Endothelial cell of umbilical vein (primary cell): ENCODE results near the gene SLC2A11. TPM values are rescaled to one million over a fixed set of nuclear protein-coding genes. Genes with fewer than 3 reads are reported as not detected.

Experiments used
- BruUV-seq: library from RNA; stranded (reverse); fragments of 400-500 nt; replicated peaks from 2 replicates; lab custom pipeline; 2021; lab: Mats Ljungman, UMichigan
- CTCF ChIA-PET: fragments of 300-600, 350-600 bp; sonication (Branson Sonifier 250); formaldehyde crosslinking; loops from one replicate; lab custom pipeline; 2021; ENCODE audit warnings: antibody characterized with exemption, inconsistent platforms; lab: Charles Lee
- POLR2A ChIA-PET: fragments of 300-600, 350-600 bp; sonication (Branson Sonifier 250); formaldehyde crosslinking; loops from one replicate; lab custom pipeline; 2021; ENCODE audit warnings: antibody characterized with exemption, inconsistent platforms; lab: Charles Lee
- DNase-seq: peaks from one replicate; pipeline ENCODE4 v3.0.0-alpha.2; 2011; ENCODE audit warnings: low read depth, low spot score
- FAIRE-seq: peaks from 2 replicates; lab custom pipeline; 2011; peaks lifted over from hg19 to GRCh38; lab: Jason Lieb, UNC
- H2AFZ ChIP-seq: 2 replicates; pipeline ENCODE4 v1.6.0; 2012; ENCODE audit warnings: low read depth, low read length, control low read depth, inconsistent platforms
- H3K27ac ChIP-seq: 2 replicates; pipeline ENCODE4 v1.5.1; 2011; ENCODE audit warnings: low read depth, mild to moderate bottlenecking, control low read depth, low read length, moderate library complexity; ENCODE audit not compliant: insufficient read depth
- H3K27me3 ChIP-seq, 2 experiments: 2 replicates each; pipeline versions ENCODE4 v1.6.0 to v1.6.1; 2011; ENCODE audit warnings: low read length in 2 of 2, mixed read lengths in 1 of 2; ENCODE audit not compliant: control insufficient read depth in 2 of 2, insufficient read depth in 2 of 2
- H3K36me3 ChIP-seq, 2 experiments: 2 replicates in 1 of 2; 3 replicates in 1 of 2; pipeline ENCODE4 v1.5.1; 2011; ENCODE audit warnings: low read length in 2 of 2, mild to moderate bottlenecking in 1 of 2, moderate library complexity in 1 of 2; ENCODE audit not compliant: control insufficient read depth in 2 of 2, insufficient read depth in 2 of 2; ENCODE audit errors: extremely low read depth in 1 of 2
- H3K4me1 ChIP-seq: 3 replicates; pipeline ENCODE4 v1.5.1; 2011; ENCODE audit warnings: mild to moderate bottlenecking, low read length; ENCODE audit not compliant: control insufficient read depth, insufficient read depth; ENCODE audit errors: extremely low read depth
- H3K4me2 ChIP-seq: 2 replicates; pipeline ENCODE4 v1.6.1; 2011; ENCODE audit warnings: low read length, control low read depth, mixed read lengths; ENCODE audit not compliant: insufficient read depth
- H3K4me3 ChIP-seq, 3 experiments: fragments of 200-600 bp in 1 of 3; sonication (generic), shearing (Covaris generic) in 1 of 3; replicated peaks in 1 of 3; 2 replicates each; pipeline ENCODE4 v1.5.1; 2011 to 2016; ENCODE audit warnings: control low read depth in 3 of 3, low read length in 3 of 3, mild to moderate bottlenecking in 2 of 3, inconsistent platforms in 1 of 3, low read depth in 1 of 3, moderate library complexity in 1 of 3; ENCODE audit not compliant: insufficient read depth in 1 of 3
- H3K79me2 ChIP-seq: 2 replicates; pipeline ENCODE4 v1.6.0; 2012; ENCODE audit warnings: low read length, inconsistent platforms; ENCODE audit not compliant: control insufficient read depth, insufficient read depth
- H3K9ac ChIP-seq: replicated peaks from 2 replicates; pipeline ENCODE3; 2011; ENCODE audit warnings: low read length, control low read depth; ENCODE audit not compliant: insufficient read depth; ENCODE audit errors: extremely low read depth
- H3K9me1 ChIP-seq: replicated peaks from 3 replicates; pipeline ENCODE4 v1.6.0; 2011; ENCODE audit warnings: mild to moderate bottlenecking, low read length; ENCODE audit not compliant: control insufficient read depth, insufficient read depth; ENCODE audit errors: extremely low read depth
- H3K9me3 ChIP-seq: replicated peaks from 2 replicates; pipeline ENCODE4 v1.5.1; 2012; ENCODE audit warnings: low read length, inconsistent platforms; ENCODE audit not compliant: control insufficient read depth, insufficient read depth
- H4K20me1 ChIP-seq: replicated peaks from 2 replicates; pipeline ENCODE3; 2011; ENCODE audit warnings: mild to moderate bottlenecking, low read length; ENCODE audit not compliant: control insufficient read depth, insufficient read depth; ENCODE audit errors: extremely low read depth
- CTCF ChIP-seq, 2 donors: IDR thresholded peaks; 1 replicate in 1 of 2; 2 replicates in 1 of 2; pipeline ENCODE4 v1.5.1; 2011; ENCODE audit warnings: low read length in 2 of 2, mild to moderate bottlenecking in 2 of 2, moderate library complexity in 2 of 2, control low read depth in 1 of 2, inconsistent platforms in 1 of 2, low read depth in 1 of 2; ENCODE audit not compliant: insufficient read depth in 1 of 2; ENCODE audit errors: extremely low read depth in 1 of 2
- EZH2 ChIP-seq: IDR thresholded peaks from 2 replicates; pipeline ENCODE4 v1.6.1; 2012; ENCODE audit warnings: borderline replicate concordance, low read depth, mild to moderate bottlenecking, moderate library complexity, low read length, inconsistent platforms; ENCODE audit not compliant: severe bottlenecking
- FOS ChIP-seq: IDR thresholded peaks from 2 replicates; pipeline ENCODE4 v1.6.1; 2011; ENCODE audit warnings: mild to moderate bottlenecking, low read length, moderate library complexity, borderline replicate concordance; ENCODE audit not compliant: insufficient read depth
- GATA2 ChIP-seq: IDR thresholded peaks from 2 replicates; pipeline ENCODE4 v1.7.0; 2011; ENCODE audit warnings: low read depth, mild to moderate bottlenecking, moderate library complexity, mixed read lengths, low read length; ENCODE audit not compliant: insufficient read length, insufficient read depth
- JUN ChIP-seq: IDR thresholded peaks from 2 replicates; pipeline ENCODE4 v1.6.1; 2011; ENCODE audit warnings: borderline replicate concordance, low read depth; ENCODE audit not compliant: insufficient read length, insufficient read depth
- MAX ChIP-seq: IDR thresholded peaks from 2 replicates; pipeline ENCODE4 v1.6.1; 2011; ENCODE audit not compliant: insufficient read depth, insufficient read length
- MYC ChIP-seq: IDR thresholded peaks from one replicate; pipeline ENCODE4 v1.6.1; 2011; ENCODE audit warnings: mild to moderate bottlenecking, low read depth, low read length
- POLR2A ChIP-seq: IDR thresholded peaks from 2 replicates; pipeline ENCODE4 v1.6.1; 2012; ENCODE audit warnings: low read depth, mild to moderate bottlenecking, control low read depth, low read length
- POLR2AphosphoS5 ChIP-seq: IDR thresholded peaks from 2 replicates; pipeline ENCODE4 v1.6.1; 2012; ENCODE audit warnings: low read depth, mild to moderate bottlenecking, control low read depth, low read length, moderate library complexity; ENCODE audit not compliant: insufficient read depth
- dilution Hi-C: fragments of 300-500 bp; cut with MboI; formaldehyde crosslinking; loops from one replicate; pipeline ENCODE4 v1.15.0; 2019; ENCODE audit warnings: low sequenced_read_pairs; ENCODE audit not compliant: extremely low pct_ligation_motif_present
- intact Hi-C: fragments of 100-400 bp; cut with micrococcal nuclease; formaldehyde crosslinking; loops from one replicate; pipeline ENCODE4 v1.10.0; 2022
- polyA plus RNA-seq, 4 experiments: library from polyadenylated mRNA; depleted of rRNA in 3 of 4; stranded (reverse) in 3 of 4; unstranded in 1 of 4; fragments of >200 nt; gene quantifications; 2 replicates each; pipeline versions ENCODE4 v1.2.1 to v1.2.3, GENCODE V29; 2011 to 2012; ENCODE audit warnings: missing spikeins in 1 of 4
- total RNA-seq: library from RNA; stranded (reverse); gene quantifications from 2 replicates; pipeline ENCODE4 v1.2.3, GENCODE V29; 2021

Gene SLC2A11
- total and polyA plus RNA-seq, 2 donors (not counting 3 experiments of a cell fraction or from before 2014, with no cell fraction given) = 4.2 to 4.6 TPM

DNA sequence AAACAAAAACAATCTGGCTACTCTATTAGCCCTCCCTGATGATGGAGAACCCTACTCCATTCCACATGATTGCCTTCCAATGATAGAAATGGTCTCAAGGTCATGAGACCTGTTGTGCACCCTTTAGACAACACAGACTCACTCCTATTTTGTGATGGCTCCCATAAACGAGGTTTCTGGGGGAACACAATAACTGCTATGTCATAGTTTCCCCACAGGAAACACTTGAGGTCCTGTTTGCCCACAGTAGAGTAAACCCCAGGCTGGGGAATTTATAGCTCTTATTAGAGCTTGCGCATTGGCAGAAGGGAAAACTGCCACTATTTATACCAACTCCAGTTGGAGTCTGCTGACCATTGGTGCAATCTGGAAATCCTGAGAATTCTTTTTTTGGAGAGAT, 65.2 kb downstream of the SLC2A11 start:
- dilution Hi-C loops = no loop called here
- DNase-seq = no peak
- no peak for TF ChIP-seq JUN
- TF ChIP-seq MYC = no peak
- no peak for TF ChIP-seq POLR2AphosphoS5
- TF ChIP-seq EZH2 = no peak
- no peak for TF ChIP-seq GATA2
- TF ChIP-seq CTCF (IDR thresholded peaks at IDR 0.05; ENCODE audit: extremely low read depth in 1 of 2, insufficient read depth in 1 of 2, low read depth in 1 of 2, low read length in 2 of 2) = no peak
- no peak for TF ChIP-seq FOS
- no peak for TF ChIP-seq POLR2A
- TF ChIP-seq MAX = no peak

More for the DNA sequence above, 65.2 kb downstream of the SLC2A11 start:
- BruUV-seq = no TSS peak
- POLR2A ChIA-PET = no interaction called here
- Histone ChIP-seq H3K9ac (no peak overlapping the region), H3K36me3 (peaks cover 0 to 2% of the 10 kb centered on the region in 2 experiments), H2AFZ (no peak overlapping the region), H3K4me3 (no peak overlapping the region), H3K4me1 (no peaks in the 10 kb centered on the region), H3K4me2 (no peak overlapping the region), H3K79me2 (no peaks in the 10 kb centered on the region), H3K27me3 (no peaks in the 10 kb centered on the region), H3K9me1 (no peaks in the 10 kb centered on the region), H3K9me3 (peaks cover 3% of the 10 kb centered on the region), H4K20me1 (no peaks in the 10 kb centered on the region), H3K27ac (no peak overlapping the region)
- FAIRE-seq = no peak
- intact Hi-C loops = no loop called here
- CTCF ChIA-PET = no interaction called here
